ENCODE data around the gene IL17REL.

The IL17REL gene

GRCh38 chr22:49956418-49956770 lies 56.2 kb downstream of the IL17REL start:
- no peak for DNase-seq

GRCh38 chr22:49955581-49956417 lies 56.8 kb downstream of the IL17REL start:
- DNase-seq, result no peak

- peak; percentile 31 for DNase-seq
These were observed 57.5 kb downstream of the IL17REL start for GRCh38 chr22:49954991-49955580.

GRCh38 chr22:49954354-49954753 lies 58.2 kb downstream of the IL17REL start:
- no peak for DNase-seq

DNA sequence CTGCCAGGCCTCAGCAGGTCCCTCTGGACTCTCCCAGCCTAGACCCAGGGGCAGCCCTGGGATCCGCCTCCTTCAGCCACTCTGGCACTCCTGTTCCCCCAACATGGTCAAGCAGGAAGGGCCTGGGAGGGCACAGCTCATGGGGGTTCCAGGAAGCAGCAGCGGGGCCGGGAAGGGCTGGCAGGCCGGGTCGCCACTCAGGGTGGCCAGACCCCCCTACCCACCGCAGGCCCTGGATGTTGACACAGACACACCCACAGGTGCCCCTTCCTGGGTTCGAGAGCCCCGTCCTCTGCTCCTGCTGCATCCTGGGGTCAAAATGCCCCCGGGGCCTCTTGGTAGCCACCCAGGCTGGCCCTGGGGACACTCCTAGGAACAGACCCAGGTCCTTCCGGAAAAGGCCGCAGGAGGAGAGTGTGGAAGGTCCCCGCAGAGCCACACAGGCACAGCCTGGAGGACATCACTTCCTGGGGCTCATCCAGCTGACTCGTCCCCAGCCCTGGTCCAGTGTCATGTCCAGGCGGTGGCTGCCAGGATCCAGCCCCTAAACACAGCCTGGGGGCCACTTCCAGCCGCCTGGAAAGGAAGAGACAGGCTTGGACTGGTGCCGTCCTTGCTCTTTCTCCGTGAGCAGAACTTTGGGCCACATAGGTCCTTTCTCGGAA lies 58.8 kb downstream of the IL17REL start:
- no peak for DNase-seq

- DNase-seq, result no peak
These were observed 59.4 kb downstream of the IL17REL start for GRCh38 chr22:49953027-49953679.

DNA sequence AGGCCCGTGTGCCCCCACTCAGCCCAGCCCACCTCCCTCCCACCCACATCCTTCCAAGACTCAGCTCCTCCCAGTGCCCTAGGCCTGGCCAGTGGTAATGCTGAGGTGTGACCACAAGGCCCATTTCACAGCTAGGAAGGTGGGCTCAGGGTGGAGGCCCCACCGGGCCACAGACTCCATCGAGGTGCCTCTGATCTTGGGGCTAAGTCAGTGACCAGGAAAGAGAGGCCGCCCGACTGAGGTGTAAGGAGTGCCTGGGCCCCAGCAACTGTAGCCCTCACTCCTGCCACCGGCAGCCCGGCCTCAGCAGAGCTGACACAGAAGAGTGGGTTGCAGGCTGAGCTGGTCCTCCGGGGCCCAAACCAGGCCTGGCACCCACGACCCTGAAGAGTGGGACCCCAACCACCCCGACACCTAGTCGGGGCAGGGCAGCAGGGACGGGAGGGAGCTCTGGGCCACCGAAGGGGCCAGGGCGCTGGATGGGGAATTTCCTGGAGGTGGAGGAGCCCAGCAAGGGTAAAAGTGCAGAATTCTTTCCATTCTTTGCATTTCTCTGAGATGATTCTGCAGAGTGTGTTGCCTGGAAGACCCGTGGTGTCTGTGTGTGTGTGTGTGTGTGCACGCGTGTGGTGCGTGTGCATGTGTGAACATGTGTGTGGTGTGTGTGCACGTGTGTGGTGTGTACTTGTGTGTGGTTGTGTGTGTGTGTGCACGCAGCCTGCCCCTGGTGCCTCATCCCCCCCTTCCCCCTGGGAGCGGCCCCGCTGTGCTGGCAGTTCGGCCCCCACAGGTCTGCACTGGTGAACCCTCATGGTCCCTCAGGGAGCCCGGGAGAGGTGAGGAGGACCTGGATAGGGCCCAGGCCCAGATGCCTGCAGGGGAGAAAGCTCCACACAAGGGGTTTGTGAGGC lies 60.3 kb downstream of the IL17REL start:
- peak; percentile 94 for DNase-seq

DNA sequence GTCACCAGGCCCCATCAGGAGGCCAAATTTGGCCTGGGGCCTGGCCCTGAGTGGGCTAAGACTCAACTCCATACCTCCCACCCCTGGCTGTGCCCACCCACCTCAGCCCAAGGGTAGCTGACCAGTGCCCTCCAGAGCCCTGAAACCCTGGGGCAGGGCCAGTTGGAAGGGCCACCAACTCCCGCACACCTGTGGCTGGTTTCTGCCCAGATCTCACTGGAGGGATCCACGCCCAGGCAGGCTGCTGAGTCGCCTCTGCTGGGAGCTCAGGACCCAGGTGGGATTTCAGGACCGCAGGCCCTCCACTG lies 60.9 kb downstream of the IL17REL start:
- no peak for DNase-seq

GRCh38 chr22:49951000-49951677 lies 61.4 kb downstream of the IL17REL start:
- no peak for DNase-seq

- no peak for DNase-seq
These were observed 62.1 kb downstream of the IL17REL start for GRCh38 chr22:49950396-49950994.

- no peak for DNase-seq
These were observed 62.7 kb downstream of the IL17REL start for GRCh38 chr22:49949914-49950292.

DNA sequence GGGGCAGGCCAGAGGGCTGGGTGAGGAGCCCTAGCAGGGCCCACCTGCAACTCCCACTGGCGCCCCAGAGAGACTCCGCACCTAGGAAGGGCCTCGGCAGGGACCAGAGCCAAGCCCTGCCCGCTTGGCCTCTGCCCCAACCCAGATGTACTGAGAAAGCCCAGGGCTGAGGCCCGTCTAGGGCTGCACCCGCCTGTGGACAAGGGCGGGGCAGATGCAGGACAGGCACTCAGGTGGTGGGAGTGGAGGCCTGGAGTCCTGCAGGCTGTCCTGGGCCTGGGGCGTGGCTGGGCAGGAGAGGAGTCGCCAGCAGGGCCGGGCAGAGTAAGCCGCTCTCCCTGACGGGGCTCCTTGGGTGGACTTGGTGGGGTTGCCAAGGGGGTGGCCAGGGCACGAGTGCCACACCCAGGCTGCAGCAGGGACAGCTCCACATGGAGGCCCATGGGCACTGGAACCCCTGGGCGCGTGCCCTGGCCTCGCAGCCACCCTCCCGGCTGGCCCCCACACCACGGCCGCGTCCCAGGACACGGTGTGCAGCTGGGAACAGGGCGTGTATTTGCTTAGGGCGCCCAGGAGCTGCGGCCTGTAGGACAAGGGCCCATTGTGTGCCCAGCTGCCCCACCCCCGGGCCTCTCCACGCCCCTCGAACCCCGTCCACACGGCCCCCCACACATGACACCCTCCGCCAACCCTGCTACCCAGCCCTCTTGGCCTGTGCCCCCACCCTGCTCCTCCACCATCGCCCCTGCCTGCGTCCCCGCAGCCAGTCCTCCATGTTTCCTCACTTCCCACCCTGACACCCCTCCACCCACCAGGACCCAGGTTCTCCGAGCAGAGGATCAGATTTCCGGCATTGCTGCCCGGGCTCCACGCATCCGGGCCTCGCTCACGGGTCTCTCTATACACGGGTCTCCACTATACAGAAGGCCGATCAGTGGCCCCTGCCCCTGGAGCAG lies 63.3 kb downstream of the IL17REL start:
- no peak for DNase-seq

GRCh38 chr22:49948116-49948957 lies 64.2 kb downstream of the IL17REL start:
- DNase-seq, result no peak

GRCh38 chr22:49947296-49947622 lies 65.3 kb downstream of the IL17REL start:
- DNase-seq, result no peak

GRCh38 chr22:49946612-49947295 lies 65.8 kb downstream of the IL17REL start:
- no peak for DNase-seq

- peak; percentile 18 for DNase-seq
These were observed 67.3 kb downstream of the IL17REL start for GRCh38 chr22:49945042-49945794.
